Right lobe of liver (tissue), 6 donors: ENCODE results near the gene KLK13. TPM values are rescaled to one million over a fixed set of nuclear protein-coding genes. Genes with fewer than 3 reads are reported as not detected.

Experiments
- ATAC-seq, 4 donors: fragments of 200-7000 bp; cut with Tn5 transposase; one replicate each; pipeline ENCODE4 v1.9.1; 2020; ENCODE audit warnings: mild to moderate bottlenecking in 4 of 4, moderate library complexity in 4 of 4
- DNase-seq, 3 donors: peaks; one replicate each; pipeline ENCODE4 v3.0.0-alpha.2; 2020
- H3K27ac ChIP-seq, 3 donors: fragments of 200-600 bp; one replicate each; pipeline ENCODE4 v1.8.0; 2022
- H3K27me3 ChIP-seq, 2 donors: fragments of 200-600 bp; one replicate each; pipeline ENCODE4 v1.8.0; 2022
- H3K36me3 ChIP-seq, 4 donors: fragments of 200-600 bp; sonication (generic) in 1 of 4; one replicate each; pipeline versions ENCODE4 v1.5.1 to v1.8.0; 2017 to 2022; ENCODE audit warnings: control low read depth in 1 of 4
- H3K4me1 ChIP-seq, 4 donors: fragments of 200-600 bp; sonication (generic) in 1 of 4; one replicate each; pipeline versions ENCODE4 v1.5.1 to v1.8.0; 2017 to 2022; ENCODE audit warnings: control low read depth in 1 of 4
- H3K4me3 ChIP-seq, 3 donors: fragments of 200-600 bp; one replicate each; pipeline ENCODE4 v1.8.0; 2022
- H3K9me3 ChIP-seq, 4 donors: fragments of 200-600 bp; sonication (generic) in 1 of 4; one replicate each; pipeline versions ENCODE4 v1.5.1 to v1.8.0; 2017 to 2022; ENCODE audit warnings: control low read depth in 1 of 4
- POLR2A ChIP-seq: fragments of 450-650 bp; IDR thresholded peaks from one replicate; pipeline ENCODE4 v1.6.1; 2017; ENCODE audit warnings: antibody characterized with exemption, mild to moderate bottlenecking
- WGBS: methylation state at CpG from one replicate; pipeline ENCODE4 v1.1.6; 2018; ENCODE audit warnings: low coverage, low lambda C conversion rate; ENCODE audit not compliant: insufficient coverage; ENCODE audit errors: missing lambda C conversion rate; 5-methylcytosine and 5-hydroxymethylcytosine counted together
- intact Hi-C, 2 donors: fragments of 100-400 bp; cut with DNase I; formaldehyde crosslinking; loops; one replicate each; pipeline versions ENCODE4 v1.11.2 to v1.14.1; 2022
- total RNA-seq, 6 experiments: library from RNA; depleted of rRNA in 2 of 6; stranded (reverse); fragments of >200 nt in 2 of 6; fragmentation: NEBNext Ultra II Directional in 3 of 6; extraction: Animal tissue kit (Norgen Biotek cat#: 25700) in 3 of 6; gene quantifications; one replicate each; pipeline versions ENCODE4 v1.1.0 to v1.2.4, GENCODE V29; 2016 to 2023
- TF ChIP-seq, protein P1 (sequence below), 4 donors: fragments of 200-600 bp in 3 of 4; fragments of 450-650 bp in 1 of 4; IDR thresholded peaks; one replicate each; pipeline versions ENCODE4 v1.5.1 to v1.8.0; 2016 to 2022; ENCODE audit warnings: antibody characterized with exemption in 4 of 4, mild to moderate bottlenecking in 2 of 4
- donor health status: DM: no; HTN: yes; CAD: no.
- donor health status: DM: no; HTN: no; CAD: no.
- donor health status: DM: no; HTN: no; CAD: no.
- donor health status: DM: no; HTN: yes; CAD: no.
- donor health status: DM: no; HTN: yes; CAD: no.

KLK13 gene
- total RNA-seq, 6 experiments from 2014 or later: not detected

DNA sequence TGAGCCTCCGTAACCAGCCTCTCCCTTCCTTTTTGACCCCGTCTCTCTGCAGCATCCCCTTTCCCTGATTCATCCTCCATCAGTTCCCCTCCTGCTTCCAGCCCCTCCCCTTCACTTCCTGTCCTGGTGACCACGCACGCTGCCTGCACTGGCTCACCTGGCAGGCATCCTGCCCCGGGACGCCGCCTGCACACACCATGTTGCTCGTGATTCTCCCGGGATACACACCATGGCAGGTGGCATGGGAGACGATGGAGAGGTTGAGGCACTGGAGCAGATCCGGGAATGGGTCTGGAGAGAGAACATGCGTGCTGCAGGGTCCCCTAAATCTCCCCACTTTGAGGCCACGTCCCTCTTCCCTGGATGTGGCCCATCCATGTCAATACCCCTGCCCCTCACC lies 34.3 kb downstream of the KLK13 start:
- H3K36me3 ChIP-seq: no peaks in the 10 kb centered on the region
- no peaks in the 10 kb centered on the region for H3K4me1 ChIP-seq
- WGBS: 47% methylated on average over 4 of the region's 13 CpGs
- H3K27me3 ChIP-seq: no peaks in the 10 kb centered on the region
- no peaks in the 10 kb centered on the region for H3K9me3 ChIP-seq
- H3K4me3 ChIP-seq: no peak overlapping the region
- DNase-seq: no peak
- TF ChIP-seq, protein P1, sequence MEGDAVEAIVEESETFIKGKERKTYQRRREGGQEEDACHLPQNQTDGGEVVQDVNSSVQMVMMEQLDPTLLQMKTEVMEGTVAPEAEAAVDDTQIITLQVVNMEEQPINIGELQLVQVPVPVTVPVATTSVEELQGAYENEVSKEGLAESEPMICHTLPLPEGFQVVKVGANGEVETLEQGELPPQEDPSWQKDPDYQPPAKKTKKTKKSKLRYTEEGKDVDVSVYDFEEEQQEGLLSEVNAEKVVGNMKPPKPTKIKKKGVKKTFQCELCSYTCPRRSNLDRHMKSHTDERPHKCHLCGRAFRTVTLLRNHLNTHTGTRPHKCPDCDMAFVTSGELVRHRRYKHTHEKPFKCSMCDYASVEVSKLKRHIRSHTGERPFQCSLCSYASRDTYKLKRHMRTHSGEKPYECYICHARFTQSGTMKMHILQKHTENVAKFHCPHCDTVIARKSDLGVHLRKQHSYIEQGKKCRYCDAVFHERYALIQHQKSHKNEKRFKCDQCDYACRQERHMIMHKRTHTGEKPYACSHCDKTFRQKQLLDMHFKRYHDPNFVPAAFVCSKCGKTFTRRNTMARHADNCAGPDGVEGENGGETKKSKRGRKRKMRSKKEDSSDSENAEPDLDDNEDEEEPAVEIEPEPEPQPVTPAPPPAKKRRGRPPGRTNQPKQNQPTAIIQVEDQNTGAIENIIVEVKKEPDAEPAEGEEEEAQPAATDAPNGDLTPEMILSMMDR (IDR thresholded peaks at IDR 0.05): no peak
- no peak for TF ChIP-seq POLR2A
- intact Hi-C loops: no loop called here
- no peak for ATAC-seq
- H3K27ac ChIP-seq: no peak overlapping the region

DNA sequence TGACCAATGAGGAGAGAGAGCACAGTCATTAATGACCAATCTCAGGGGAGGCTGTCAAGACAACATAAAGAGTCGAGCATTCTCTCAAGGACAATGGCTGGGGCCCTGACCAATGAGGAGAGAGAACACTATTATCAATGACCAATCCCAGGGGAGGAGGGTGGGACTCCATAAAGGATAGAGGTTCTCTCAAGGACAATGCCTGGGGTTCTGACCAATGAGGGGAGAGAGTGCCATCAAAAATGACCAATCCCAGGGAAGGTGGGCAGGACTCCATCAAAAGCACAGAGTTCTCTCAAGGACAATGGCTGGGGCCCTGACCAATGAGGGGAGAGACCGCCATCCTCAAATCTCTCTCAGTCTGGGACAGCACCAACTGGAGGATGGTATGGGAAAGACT lies 35.2 kb downstream of the KLK13 start:
- DNase-seq: no peak
- WGBS: 40% methylated on average over 1 of the region's 2 CpGs
- intact Hi-C loops: no loop called here

DNA sequence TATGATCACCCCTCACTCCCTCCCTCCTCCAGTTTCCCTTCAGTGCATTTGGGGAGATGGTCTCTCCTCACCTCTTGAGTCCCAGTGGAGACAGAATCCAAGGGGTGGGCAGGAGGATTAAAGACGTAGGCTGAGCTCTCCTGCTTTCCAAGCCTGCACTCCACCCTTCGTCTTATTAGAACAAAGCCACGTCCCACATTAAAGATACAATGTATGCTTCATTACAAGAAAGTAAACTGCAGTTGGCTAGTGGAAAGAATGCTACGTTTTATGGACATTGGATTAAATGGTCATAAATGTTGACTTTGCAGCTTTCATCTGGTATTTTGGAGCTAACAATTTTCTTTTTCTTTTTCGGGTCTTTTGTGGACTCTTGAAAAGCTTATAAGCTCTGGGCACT lies 37.0 kb downstream of the KLK13 start:
- intact Hi-C loops: no loop called here
- ATAC-seq (no peak), DNase-seq (no peak)
- H3K4me1 ChIP-seq: no peaks in the 10 kb centered on the region
- H3K36me3 ChIP-seq: no peaks in the 10 kb centered on the region
- H3K4me3 ChIP-seq: no peak overlapping the region
- no peak overlapping the region for H3K27ac ChIP-seq
- 28% methylated on average over 5 of the region's 5 CpGs for WGBS
- TF ChIP-seq, protein P1 (IDR thresholded peaks at IDR 0.05): no peak
- no peak for TF ChIP-seq POLR2A
- no peaks in the 10 kb centered on the region for H3K9me3 ChIP-seq
- H3K27me3 ChIP-seq: no peaks in the 10 kb centered on the region

More for the DNA sequence above, 35.2 kb downstream of the KLK13 start:
- Histone ChIP-seq H3K27ac (no peak overlapping the region), H3K27me3 (no peaks in the 10 kb centered on the region), H3K9me3 (no peaks in the 10 kb centered on the region), H3K4me1 (no peaks in the 10 kb centered on the region), H3K4me3 (no peak overlapping the region), H3K36me3 (no peaks in the 10 kb centered on the region)
- ATAC-seq: no peak
- TF ChIP-seq POLR2A: no peak
- TF ChIP-seq, protein P1 (IDR thresholded peaks at IDR 0.05): no peak

DNA sequence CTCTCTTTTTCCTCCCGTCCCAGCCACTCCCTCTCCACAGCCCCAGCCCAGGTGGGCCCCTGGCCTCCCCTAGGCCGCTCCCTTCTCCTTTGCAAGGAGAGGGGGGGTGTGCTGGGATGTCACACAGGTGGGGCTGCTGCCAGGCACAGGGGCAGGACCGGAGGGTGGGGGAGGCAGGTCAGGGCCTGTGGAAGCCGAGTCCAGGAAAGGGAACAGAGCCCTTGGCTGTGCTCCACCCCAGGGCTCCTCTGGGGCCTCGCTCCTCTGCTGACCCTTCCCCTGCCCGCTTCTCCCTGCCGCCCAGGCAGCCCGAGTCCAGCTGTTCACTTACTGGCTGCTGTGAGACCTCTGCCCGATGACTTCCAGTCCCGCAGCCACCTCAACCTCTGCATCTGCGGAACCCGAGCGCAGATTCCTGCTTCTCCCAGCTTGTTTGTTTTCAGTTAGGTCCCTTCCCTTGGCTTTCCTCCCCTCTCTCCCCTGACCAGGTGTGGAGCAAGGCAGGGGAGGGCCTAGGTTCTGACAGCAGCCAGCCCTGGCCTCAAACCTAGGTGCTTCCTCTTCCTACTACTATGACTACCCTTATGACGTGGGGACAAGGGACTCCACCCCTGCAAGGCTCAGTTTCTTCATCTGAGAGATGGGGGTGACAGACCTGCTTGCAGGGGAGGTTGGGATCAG lies 37.6 kb downstream of the KLK13 start:
- 34% methylated on average over 10 of the region's 14 CpGs for WGBS
- no peaks in the 10 kb centered on the region for H3K36me3 ChIP-seq
- no peaks in the 10 kb centered on the region for H3K9me3 ChIP-seq
- no peaks in the 10 kb centered on the region for H3K27me3 ChIP-seq
- no peak overlapping the region for H3K4me3 ChIP-seq
- intact Hi-C loops: no loop called here
- H3K4me1 ChIP-seq: no peaks in the 10 kb centered on the region
- no peak for ATAC-seq
- no peak overlapping the region for H3K27ac ChIP-seq
- DNase-seq: no peak
- no peak for TF ChIP-seq POLR2A
- TF ChIP-seq, protein P1 (IDR thresholded peaks at IDR 0.05): no peak

DNA sequence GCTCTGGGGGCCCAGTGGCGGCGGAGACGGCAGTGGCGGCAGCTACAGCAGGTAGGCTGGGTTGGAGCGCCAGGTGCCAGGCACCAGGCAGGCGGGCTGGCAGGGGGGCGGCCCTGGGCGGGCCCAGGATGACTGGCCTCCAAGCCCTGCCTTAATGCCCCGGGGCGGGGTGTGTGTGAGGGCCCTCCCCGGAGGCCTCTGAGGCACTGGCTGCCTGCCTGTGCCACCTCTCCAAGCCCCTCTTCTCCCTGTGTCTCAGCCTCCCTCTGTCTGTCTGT lies 38.4 kb downstream of the KLK13 start, which contains the start of gene KLK11:
Gene KLK11 (minus strand): TSS at position 63 of the 278 bp plus-strand sequence. CDS start 985 bp downstream, outside the sequence.
- H3K4me1 ChIP-seq: no peaks in the 10 kb centered on the region
- ATAC-seq: peak in 1 of 4 donors; percentile 24
- no peaks in the 10 kb centered on the region for H3K27me3 ChIP-seq
- H3K4me3 ChIP-seq: no peak within 1 kb of the TSS
- no peak for TF ChIP-seq POLR2A
- no peak for DNase-seq
- no CpG with 5 or more reads among the region's 11 CpGs for WGBS
- no peaks in the 10 kb centered on the region for H3K9me3 ChIP-seq
- no peaks in the 10 kb centered on the region for H3K36me3 ChIP-seq
- H3K27ac ChIP-seq: no peak within 1 kb of the TSS
- intact Hi-C loops: no loop called here
